SH-SY5Y (cell line): Measurements from ENCODE around the gene TERC.

Experiments
- GATA2 ChIP-seq: IDR thresholded peaks from 2 replicates; pipeline ENCODE4 v1.6.1; 2011; ENCODE audit warnings: mild to moderate bottlenecking, low read depth, low read length
- GATA3 ChIP-seq: IDR thresholded peaks from 2 replicates; pipeline ENCODE4 v1.6.1; 2011; ENCODE audit warnings: low read depth, mild to moderate bottlenecking, low read length, moderate library complexity

GRCh38 chr3:169758359-169758994 lies 6.4 kb downstream of the TERC start:
- TF ChIP-seq GATA2 (no peak), GATA3 (no peak)
